Right ventricle myocardium inferior (tissue), 1 donor: ENCODE data around the gene LRFN5. TPM values are rescaled to one million over a fixed set of nuclear protein-coding genes. Genes with fewer than 3 reads are reported as not detected.
"Not testable (repeated sequence)": the region's sequence is repeated elsewhere in the genome, so short reads cannot be mapped to it uniquely, and the experiment has no call there.

Experiments used
- ATAC-seq: fragments of 200-7000 bp; cut with Tn5 transposase; one replicate; pipeline ENCODE4 v1.9.1; 2020; ENCODE audit warnings: mild to moderate bottlenecking, moderate library complexity
- DNase-seq: peaks from one replicate; pipeline ENCODE4 v3.0.0; 2021; ENCODE audit errors: missing footprints
- intact Hi-C: fragments of 100-400 bp; cut with DNase I; formaldehyde crosslinking; loops from one replicate; pipeline ENCODE4 v1.11.0; 2022
- total RNA-seq: library from RNA; stranded (reverse); fragmentation: NEBNext Ultra II Directional; extraction: Animal tissue kit (Norgen Biotek cat#: 25700); gene quantifications from one replicate; pipeline ENCODE4 v1.2.1, GENCODE V29; 2021
- donor health status: DM: no; HTN: yes; CAD: no; lungs with severe emphysema.

LRFN5 gene
- total RNA-seq, 1 donor from 2014 or later = 0.81 TPM

DNA sequence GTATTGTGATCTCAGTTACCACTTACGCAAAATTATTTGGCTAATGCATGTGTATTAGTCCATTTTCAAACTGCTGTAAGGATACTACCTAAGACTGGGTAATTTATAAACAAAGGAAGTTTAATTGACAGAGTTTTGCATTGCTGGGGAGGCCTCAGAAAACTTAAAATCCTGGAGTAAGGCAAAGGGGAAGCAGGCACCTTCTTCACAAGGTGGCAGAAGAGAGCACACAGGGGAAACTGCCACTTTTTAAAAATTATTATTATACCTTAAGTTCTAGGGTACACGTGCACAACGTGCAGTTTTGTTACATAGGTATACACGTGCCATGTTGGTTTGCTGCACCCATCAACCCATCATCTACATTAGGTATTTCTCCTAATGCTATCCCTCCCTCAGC lies 143.9 kb downstream of the LRFN5 start:
- DNase-seq, intact Hi-C loops, ATAC-seq: not testable (repeated sequence)

DNA sequence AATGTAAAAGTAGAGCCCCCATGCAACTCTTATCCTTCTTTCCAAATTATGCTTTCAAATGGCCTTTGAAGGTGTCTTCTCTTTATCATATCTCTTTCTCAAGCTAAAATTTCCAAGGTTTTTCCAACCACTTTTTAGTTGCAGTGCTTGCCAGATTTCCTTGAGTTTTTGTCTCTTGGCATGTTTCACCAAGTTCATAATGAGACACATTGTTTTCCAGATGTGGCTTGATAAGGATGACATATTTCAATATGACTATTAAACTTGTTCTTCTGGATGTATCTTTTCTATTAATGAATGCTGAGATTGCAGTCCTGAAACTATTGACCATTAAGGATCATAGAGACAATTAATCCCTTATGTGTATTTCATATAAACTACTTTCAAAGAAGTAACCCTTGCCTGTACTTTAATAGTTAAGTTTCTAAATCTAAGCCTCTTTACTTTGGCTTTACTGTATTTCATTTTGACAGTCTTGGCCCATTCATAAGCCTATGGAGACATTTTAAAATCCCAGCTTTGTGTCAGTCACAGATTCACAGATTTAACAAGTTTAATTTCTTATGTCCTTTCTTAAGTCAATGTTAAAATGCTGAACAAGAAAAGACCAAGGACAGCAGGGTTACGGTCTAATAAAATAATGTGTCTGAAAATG lies 151.5 kb downstream of the LRFN5 start:
- ATAC-seq (no peak), DNase-seq (no peak)
- intact Hi-C loops = no loop called here

DNA sequence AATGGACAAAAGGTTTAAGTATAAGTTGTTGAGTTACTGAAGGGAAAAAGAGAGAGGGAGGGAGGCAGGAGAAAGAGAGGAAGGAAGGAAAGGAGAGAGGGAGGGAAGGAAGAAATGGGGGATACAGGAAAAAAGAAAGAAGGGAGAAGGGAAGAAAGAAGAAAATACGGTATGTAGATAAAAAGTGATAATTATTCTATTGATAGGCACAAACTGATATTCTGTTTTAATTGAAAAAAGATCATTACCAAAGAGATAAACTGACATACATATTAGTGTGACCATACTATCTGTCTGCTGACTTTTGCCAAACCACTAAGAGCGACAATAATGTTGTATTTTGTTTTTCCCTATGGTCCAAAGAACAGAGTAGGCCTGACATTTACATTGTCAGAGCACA lies 154.5 kb downstream of the LRFN5 start:
- ATAC-seq (no peak), DNase-seq (no peak)
- intact Hi-C loops = no loop called here

DNA sequence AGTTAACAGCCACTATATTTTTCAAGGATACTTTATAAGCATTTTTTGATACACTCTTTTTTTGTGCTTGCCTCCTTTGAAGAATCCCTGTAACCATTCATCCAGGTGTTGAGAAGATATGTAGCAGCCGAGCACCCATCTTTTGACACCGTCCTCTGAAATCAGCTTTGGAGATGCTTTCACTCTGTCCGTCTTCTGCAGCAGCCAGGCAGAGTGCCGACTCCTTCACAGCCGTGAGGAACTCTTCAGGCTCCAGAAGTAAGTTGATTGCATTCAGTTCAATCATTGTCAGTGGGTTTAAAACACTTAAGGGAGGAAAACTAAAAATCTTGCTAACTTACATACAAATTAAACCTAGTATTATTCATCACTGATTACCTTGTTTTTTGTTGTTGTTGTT lies 160.1 kb downstream of the LRFN5 start:
- intact Hi-C loops = no loop called here
- DNase-seq = no peak
- no peak for ATAC-seq

DNA sequence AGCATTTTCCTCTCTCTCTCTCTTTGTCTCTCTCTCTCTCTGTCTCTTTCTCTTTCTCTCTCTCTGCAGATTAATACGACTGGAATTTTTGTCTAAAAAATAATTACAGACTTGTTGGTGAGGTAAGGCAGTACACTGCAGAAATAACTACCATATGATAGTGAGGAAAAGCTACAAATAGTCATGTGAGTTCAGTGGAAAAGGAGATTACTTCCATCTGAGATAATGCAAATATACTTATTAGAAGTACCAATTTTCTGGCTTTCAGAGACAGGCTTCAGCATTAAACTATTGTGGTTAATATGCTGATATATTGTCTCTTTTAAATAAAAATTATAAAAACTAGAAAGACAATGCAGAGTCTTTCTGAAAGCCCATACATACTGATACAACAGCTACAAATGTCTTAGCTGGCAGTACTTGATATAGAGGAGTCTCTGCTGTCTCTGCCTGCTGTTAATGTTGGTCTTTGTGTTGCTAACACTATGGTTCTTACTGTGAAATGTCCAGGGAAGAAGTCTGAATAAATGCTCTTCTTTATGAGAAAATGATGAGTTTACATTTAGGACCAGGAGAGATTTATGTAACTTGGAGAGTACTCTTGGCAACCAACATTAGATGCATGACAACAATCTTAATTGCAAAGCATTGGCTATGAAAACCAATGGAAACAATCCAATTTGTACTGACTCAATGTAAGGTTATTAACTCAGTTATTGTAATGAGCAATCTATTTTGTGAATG lies 167.0 kb downstream of the LRFN5 start:
- intact Hi-C loops = no loop called here
- no peak for ATAC-seq
- no peak for DNase-seq

DNA sequence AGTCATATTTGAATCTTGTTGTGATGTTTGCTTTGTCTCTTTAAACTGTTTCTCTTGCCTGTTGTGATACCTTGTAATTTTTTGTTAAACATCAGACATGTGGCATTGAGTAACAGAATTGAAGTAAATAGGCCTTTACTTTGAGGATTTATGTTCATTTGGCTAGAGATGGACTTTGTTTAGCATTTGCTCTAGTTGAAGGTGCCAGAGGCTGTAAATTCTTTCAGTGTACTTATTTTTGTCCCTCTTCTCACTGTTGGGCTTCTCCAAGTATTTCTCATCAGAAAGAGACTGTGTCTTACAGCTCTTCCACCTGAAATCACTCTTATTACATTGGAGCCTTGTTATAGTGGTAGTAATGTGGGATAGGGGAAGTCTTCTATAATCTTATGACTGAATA lies 175.8 kb downstream of the LRFN5 start:
- no peak for ATAC-seq
- intact Hi-C loops = no loop called here
- no peak for DNase-seq

DNA sequence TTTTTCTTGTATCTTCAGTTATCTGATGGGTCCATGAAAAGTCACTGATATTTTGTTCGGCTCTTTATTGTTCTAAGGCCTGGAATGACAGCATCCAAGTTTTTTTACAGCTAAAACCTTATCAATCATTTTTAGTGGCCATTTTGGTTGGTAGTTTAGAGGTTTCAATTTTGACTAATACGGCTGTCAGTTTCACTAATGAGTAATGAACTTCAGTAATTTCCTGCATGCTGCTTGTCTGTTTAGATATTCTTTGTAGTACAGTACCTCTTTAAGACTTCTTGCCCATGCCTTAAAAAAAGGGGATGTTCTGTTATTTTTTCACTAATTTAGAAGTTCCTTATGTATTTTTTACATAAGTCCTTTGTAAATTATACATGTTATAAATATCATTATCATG lies 176.7 kb downstream of the LRFN5 start:
- intact Hi-C loops = no loop called here
- DNase-seq (no peak), ATAC-seq (no peak)

DNA sequence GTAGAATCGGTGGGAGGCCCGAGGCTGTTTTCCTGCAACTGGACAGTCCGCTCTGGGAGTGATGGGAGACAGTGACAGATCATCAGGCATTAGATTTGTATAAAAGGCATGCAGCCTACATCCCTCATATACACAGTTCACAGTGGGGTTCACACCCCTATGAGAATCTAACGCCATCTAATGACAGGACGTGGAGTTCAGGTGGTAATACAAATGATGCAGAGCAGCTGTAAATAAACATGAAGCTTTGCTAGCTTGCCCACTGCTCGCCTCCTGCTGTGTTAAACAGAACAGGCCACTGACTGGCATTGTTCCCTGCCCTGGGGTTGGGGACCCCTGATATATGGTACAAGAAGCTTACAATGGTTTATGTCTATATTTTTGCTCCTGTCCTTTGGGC lies 179.0 kb downstream of the LRFN5 start:
- intact Hi-C loops = no loop called here
- no peak for DNase-seq
- ATAC-seq = no peak

DNA sequence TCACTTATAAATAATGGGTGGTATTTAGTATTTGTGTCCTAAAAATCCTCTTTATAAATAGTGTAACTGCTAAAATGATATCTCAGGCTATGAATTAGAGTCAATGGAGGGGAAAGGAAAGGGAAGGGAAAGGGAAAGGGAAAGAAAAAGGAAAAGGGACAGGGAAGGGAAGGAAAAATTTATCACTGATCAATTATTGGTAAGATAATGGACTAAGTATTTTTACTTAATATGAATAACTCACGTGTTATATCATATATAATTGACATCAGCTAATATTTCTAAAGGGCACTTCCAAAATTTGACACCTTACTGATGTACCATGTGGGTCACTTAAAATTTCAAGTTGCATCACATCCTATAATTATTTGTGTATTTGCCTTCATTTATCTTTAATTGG lies 193.1 kb downstream of the LRFN5 start:
- ATAC-seq (no peak), DNase-seq (no peak)
- intact Hi-C loops = no loop called here

DNA sequence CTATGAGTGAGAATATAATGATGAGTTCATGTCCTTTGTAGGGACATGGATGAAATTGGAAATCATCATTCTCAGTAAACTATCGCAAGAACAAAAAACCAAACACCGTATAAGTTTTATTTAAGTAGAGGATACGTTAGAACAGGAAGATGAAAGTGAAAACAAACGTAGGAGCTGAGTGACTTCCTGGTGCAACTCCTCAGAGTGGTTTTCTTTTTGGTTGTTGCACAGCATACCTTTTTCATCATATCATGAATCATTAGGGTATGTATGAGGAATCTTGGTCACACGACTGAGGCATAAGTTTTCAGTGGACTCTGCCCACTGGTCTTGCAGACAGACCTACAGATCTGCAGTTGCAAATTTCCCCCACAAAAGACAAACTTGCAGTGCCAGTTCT lies 199.0 kb downstream of the LRFN5 start:
- no peak for ATAC-seq

DNA sequence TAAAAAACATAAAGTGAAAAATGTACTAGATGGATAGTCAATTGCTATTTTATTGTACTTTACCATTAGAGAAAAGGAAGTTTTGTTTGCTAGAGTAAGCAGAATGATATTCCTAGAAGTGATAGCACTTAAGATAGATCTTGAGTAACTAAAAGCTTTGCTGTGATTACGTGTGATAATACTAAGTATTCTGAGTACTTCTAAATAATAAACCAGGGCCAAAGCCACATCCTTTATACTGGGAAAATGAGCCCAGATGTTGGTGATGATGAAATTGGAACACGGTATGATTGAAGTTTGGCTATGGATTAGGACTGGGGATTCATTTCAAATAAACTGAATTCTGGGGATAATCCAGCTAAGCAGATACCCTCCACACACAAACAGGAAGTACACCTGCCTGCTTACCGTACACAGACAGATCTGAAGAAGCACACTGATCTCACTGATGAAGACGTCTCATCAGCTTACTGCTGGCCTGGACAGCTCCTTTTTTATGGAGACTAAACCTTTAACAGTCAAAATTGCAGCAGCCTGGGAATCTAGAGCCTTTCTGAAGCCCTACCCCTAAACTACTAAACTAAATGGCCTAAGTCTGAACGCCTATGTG lies 199.8 kb downstream of the LRFN5 start:
- intact Hi-C loops = no loop called here
- DNase-seq (no peak), ATAC-seq (no peak)

More for the DNA sequence above, 199.0 kb downstream of the LRFN5 start:
- no peak for DNase-seq
- intact Hi-C loops = no loop called here

DNA sequence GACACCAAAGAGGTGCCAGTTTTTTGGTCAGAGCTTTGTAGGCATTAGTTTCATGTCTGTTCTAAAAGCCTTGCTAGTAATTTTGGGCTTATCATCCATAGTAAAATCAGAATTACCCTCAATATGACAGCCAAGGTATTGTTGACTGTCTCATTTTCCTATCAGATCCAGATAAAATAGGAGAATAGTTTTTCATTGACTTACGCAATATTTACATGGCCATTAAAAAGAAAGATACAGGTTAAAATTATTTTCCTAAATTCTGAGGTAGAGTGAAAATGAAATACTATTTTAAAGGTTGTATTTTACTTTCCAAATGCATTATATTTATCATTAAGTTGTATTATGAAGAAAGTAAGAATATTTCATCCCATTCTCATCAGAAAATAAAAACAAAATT lies 203.7 kb downstream of the LRFN5 start:
- intact Hi-C loops = no loop called here
- no peak for DNase-seq
- no peak for ATAC-seq

DNA sequence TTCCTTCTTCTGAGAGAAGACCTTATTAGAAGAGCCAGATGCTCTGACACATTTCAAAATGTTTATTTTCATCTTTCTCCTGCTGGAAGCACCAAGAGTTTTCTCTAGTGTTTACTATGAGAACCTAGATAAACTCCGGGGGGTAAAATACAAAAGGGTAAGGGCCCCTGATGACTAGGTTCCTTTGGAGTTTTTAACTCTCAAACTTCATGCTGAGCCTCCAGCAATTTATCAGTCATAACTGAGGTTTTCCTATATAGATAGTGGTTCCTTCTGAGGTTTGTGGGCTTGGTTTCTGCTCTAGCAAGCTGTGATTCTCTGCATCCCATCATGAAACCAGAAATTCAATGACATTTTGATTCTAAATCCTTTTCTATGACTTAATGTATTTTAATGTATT lies 210.9 kb downstream of the LRFN5 start:
- ATAC-seq = no peak
- no peak for DNase-seq
- intact Hi-C loops = loop anchor here (2.0 kb wide), 1 partner anchor 23 kb away; no protein-coding TSS in a partner anchor

DNA sequence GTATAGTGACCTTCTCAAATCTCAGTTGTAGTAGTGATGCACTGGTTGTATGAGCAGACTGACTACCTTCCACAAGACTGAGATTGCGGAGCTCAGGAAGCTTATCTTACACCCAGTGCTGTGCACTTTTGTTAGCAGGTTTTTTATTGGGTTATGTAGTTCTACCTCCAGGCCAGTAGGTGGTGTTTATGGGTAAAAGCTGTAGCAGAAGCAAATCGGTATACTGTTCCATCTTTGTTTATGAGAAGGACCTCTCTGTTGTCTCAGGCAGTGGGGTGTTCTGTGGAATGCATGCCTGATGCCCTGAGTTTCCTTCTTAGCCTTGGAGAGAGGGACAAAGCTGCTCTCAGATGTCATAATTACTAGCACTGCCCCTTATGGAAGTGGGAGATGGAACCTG lies 217.8 kb downstream of the LRFN5 start:
- intact Hi-C loops = no loop called here
- no peak for ATAC-seq
- DNase-seq = no peak

DNA sequence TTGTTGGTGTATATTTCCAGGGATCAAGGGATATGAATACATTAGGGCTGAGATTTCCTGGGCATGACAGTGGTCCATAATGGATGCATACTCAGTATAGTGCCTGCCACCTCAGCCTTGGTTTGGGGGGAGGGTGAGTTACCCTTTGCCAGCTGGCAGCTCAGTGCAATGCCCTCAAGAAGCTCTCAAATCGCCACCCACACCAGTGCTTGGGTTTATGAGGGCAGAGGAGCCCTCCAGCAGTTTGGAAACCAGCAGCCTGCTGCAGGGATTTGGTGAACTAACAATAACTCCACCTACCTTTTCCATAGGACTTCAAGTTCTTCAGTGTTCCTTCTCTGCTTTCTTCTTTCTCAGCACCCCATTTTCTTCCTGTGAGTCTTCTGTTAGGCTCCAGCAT lies 218.9 kb downstream of the LRFN5 start:
- DNase-seq (no peak), ATAC-seq (no peak)
- intact Hi-C loops = no loop called here

DNA sequence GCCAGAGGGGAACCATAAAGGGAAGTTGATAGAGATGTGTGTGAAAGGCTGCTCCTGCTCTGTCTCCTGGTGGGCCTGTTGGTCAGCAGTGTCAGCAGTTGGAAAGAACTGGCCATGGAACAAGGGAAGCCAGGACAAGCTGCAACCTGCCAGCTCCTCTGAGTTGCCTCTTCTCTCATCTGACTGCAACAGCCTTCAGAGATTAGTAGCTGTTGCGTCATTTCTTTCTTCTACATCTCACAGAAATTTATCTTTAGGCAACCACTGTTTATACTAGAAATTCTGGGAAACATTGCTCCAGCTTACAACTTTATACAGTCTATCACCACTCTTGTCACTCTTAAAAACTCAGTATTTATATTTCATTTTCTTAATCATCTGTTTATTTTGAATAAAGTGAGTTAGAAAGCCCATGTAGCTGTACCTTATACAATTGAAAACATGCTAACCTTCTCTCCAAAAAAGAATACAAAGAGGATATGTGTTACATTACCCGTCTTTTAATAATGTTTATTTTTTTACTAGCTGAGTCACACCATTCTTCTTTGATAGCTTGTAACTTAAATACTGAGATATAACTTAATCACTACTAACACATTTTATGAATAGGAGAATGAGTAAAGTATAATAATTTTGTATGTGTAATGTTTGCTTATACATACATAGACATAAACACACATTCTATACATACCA lies 224.2 kb downstream of the LRFN5 start:
- peak; percentile 59 for ATAC-seq

DNA sequence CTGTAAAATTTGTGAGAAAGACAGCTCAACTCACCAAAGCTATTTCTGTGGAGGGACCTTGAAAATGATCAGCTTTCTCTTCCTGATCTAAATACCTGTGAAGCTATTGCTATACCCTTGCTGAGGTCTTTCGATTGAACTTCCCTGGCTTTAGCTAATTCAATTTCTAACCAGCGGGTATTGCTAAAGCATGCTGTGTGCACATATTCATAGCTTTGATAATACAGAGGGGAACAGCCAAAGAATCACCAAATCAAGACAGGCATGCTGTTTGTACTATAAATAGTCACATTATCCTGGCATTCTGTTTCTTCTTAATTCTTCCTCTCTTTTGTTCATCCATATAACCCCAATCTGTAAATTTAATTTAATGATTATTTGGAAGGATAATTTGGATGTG lies 233.0 kb downstream of the LRFN5 start:
- no peak for ATAC-seq
- intact Hi-C loops = no loop called here
- DNase-seq = no peak

More for the DNA sequence above, 224.2 kb downstream of the LRFN5 start:
- intact Hi-C loops = no loop called here
- DNase-seq = peak; percentile 37

DNA sequence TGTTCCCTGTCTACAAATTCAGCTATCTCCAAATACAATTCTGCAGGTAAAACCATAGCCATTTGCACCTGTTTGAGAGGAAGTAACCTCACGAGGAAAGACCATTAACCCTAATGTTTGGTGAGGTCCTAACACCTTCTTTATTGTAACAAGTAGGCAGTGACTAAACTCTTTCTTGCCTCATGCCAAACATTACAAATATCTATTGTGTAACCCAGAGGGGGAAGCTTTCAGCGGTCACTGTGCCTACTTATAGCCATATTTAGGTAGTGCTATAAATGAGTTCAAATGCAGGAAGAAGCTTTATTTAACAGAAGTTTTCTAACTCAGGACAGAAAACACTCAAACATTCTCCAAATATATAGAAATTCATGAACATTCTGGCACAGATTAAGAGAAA lies 252.7 kb downstream of the LRFN5 start:
- ATAC-seq (no peak), DNase-seq (no peak)
- intact Hi-C loops = no loop called here

DNA sequence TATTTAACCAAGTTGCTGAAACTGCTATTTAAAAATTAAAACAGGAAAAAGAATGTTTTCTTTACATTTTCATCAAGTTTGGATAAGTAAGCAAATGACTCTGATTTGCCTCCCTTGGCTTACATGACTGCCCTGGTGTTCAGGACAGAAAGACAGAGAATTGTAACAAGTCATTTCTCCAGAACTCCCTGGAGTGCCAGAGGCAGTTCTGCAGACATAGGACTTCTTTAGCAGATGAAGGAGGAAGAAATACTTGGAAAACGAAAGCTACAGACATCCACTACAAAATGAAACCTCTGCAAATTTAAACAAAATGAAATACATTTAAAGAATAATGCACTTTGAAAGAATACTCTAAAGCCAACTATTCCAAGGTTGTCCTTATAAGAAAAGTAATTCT lies 253.9 kb downstream of the LRFN5 start:
- no peak for DNase-seq
- ATAC-seq = no peak
- intact Hi-C loops = no loop called here

DNA sequence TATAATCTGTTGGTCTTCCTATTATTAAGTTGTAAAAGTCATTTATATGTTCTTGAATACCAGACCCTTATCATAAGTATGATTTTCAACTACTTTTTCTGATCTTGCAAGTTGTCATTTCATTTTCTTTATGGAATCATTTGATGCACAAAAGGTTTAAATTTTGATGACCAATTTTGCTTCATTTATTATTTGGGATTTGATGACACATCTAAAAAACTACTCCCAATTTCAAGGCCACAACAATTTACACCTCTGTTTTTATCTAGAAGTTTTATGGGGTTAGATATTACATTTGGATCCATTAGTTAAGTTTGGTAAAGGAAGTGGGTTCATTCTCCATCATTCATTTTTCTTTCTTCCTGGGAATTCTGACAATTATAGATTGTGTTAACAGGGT lies 259.2 kb downstream of the LRFN5 start:
- ATAC-seq (no peak), DNase-seq (no peak)
- intact Hi-C loops = no loop called here
